ENCODE measurements around the gene GBE1.
"Not testable (repeated sequence)": the region's sequence is repeated elsewhere in the genome, so short reads cannot be mapped to it uniquely, and the experiment has no call there.

The GBE1 gene

DNA sequence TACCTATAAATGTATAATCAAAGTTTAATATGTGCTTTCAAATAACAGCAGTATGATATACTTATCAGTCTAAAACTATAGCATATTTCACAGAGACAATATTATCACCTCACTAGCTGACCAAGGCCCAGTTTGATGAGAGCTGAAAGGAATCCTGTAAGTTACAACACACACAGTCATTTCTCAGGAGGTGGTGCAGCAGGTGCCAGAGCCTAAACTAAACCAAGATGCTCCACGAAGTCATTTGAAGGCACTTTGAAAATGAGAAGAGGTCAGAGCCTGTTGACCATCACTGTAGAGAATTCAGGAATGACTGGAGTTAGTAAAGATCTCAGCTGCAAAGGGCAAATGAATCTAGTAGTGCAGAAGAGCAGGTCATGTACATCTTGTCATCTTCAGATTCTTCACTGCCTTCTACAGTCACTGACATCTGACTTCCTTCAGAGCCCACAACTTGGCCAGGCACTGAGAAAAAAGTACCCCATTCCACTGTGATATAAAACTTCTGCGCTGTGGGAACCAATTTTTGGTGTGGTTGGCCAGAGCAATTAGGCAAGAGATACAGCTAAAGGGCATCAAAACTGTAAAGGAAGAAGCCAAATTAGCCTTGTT, 7.9 kb downstream of the GBE1 start:
- DNase-seq (ENCODE audit: low read depth) = no peak

DNA sequence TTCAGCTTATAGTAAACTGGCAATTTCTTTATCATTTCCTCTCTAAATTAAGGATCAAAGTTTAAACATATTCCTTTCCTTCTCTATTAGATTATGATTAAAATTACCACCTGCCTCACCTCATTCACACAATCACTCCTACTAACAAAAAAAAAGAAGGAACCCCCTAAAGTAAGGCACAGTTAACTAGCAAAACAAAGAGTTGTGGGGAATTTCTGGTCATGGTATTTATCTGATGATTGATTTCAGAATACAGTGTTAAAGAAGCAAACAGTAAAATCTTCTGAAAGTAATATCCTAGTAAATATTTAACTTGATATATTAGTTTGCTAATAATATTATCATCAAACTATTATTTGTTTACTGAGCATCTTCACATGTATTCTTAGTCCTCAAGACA, 8.8 kb downstream of the GBE1 start:
- no peak for DNase-seq (ENCODE audit: low read depth)

DNA sequence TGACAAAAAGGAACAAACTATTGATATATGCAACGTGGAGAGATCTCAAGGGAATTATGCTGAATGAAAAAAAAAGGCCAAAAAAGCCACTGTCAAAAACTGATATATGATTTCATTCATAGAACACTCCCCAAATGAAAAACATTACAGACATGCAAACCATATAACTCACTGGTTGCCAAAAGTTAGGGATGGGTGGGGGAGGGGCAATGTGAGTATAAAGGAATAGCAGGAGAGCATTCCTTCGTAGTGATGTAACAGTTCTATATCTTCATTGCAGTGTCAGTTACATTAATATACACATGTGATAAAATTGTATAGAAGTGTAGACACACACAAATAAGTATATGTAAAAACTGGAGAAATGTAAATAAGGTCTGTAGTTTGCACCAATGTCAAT, 12.2 kb downstream of the GBE1 start:
- no peak for DNase-seq (ENCODE audit: low read depth)

GRCh38 chr3:81747280-81747679, 14.2 kb downstream of the GBE1 start:
- not testable (repeated sequence) for DNase-seq (ENCODE audit: low read depth)

GRCh38 chr3:81744366-81744765, 17.1 kb downstream of the GBE1 start:
- DNase-seq (ENCODE audit: low read depth) = no peak

GRCh38 chr3:81743096-81744025, 18.1 kb downstream of the GBE1 start:
- no peak for DNase-seq (ENCODE audit: low read depth)

- no peak for DNase-seq (ENCODE audit: low read depth)
Measured at GRCh38 chr3:81742581-81742980, 18.9 kb downstream of the GBE1 start.

- DNase-seq (ENCODE audit: low read depth) = no peak
Measured at GRCh38 chr3:81741216-81741615, 20.2 kb downstream of the GBE1 start.

- no peak for DNase-seq (ENCODE audit: low read depth)
Measured at GRCh38 chr3:81740731-81741130, 20.7 kb downstream of the GBE1 start.

- DNase-seq (ENCODE audit: low read depth) = no peak
Measured at GRCh38 chr3:81735334-81735733, 26.1 kb downstream of the GBE1 start.

GRCh38 chr3:81734742-81735141, 26.7 kb downstream of the GBE1 start:
- DNase-seq (ENCODE audit: low read depth) = no peak

GRCh38 chr3:81732642-81733041, 28.8 kb downstream of the GBE1 start:
- DNase-seq (ENCODE audit: low read depth) = no peak

DNA sequence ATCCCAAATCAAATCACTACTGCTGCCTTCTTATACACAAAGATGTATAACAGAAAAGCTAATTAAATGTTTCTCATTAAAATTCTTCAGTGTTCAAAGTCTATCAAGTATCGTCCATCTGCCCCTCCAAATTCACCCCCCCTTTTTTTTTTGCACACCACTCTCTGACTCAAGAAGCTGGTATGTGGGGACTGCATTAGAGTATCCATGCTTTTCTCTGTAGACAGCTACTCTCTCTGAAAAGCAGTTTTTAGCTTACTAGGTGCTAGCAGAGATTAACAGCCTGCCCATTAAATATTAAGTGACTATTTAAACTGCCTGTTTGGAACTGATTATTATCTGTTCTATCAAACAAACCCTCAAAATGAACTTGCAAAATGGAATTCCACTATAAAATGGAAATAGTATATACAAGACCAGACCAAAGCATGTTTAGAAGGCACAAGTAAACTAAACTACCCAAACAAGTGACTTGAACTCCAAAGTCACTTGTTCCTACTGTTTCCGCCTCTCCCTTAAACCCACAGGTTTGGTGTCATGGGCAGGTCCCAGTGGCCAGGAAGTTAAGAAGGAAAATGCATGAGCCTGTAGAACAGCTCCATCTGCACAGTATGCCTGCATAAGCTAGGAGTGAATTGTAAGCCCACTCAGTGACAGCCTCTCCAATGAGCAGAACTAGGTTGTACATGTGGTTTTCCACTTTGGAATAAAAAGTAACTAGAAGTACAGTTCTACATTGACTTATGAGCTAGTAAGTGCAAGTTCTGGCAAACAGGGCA, 32.5 kb downstream of the GBE1 start:
- DNase-seq (ENCODE audit: low read depth) = no peak

GRCh38 chr3:81726735-81727134, 34.7 kb downstream of the GBE1 start:
- no peak for DNase-seq (ENCODE audit: low read depth)

DNA sequence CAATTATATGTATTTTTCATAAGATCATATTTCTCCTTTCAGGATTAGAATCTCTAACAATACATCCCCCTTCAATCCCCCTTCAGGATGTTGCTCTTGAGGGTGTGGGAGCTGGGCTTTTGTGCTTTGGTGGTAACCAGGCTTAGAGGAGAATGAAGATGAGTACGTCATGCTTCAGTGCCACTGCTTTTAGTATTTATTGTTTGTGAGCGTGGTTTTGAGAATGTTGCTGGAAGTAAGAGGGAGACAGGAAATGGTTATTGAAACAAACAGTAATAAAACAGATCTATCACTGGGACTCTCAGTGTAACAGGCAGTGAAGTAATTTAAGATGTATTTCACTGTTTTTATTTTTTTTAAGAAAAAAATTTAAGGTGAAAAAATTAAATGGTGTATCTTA, 35.3 kb downstream of the GBE1 start:
- no peak for DNase-seq (ENCODE audit: low read depth)

- no peak for DNase-seq (ENCODE audit: low read depth)
Measured at GRCh38 chr3:81723732-81724313, 37.6 kb downstream of the GBE1 start.

GRCh38 chr3:81718311-81718710, 43.1 kb downstream of the GBE1 start:
- no peak for DNase-seq (ENCODE audit: low read depth)

DNA sequence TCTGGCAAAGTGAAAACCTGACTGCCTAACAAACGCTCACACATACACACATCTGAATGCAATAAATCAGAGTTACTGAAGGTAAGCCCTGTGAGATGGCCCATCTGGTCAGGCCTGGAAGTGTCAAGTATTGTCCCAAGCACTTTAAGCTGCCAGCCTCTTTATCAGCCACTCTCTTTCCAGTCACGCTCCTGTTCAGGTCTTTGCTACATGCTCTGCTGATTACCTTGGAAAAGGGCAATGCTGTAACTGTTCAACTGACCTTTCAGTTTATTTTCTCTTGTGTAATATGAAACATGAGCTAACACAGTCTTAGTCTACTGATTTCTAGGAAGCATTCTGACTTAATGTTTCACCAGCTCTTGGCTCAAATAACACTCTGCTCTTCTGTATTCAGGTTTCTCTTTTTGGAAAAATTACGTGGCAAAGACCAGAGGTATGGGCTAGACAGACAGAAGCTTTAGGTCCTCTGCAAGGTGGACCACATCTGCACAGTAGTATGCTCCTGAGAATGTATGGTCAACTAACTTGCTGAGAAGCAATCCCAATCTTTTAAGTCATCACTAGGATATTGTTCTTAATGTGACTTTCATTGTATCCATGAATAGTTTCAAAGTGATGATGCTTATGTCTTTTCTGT, 44.5 kb downstream of the GBE1 start:
- no peak for DNase-seq (ENCODE audit: low read depth)

- no peak for DNase-seq (ENCODE audit: low read depth)
Measured at GRCh38 chr3:81713031-81713430, 48.4 kb downstream of the GBE1 start.

- DNase-seq (ENCODE audit: low read depth) = no peak
Measured at GRCh38 chr3:81709606-81710005, 51.8 kb downstream of the GBE1 start.

DNA sequence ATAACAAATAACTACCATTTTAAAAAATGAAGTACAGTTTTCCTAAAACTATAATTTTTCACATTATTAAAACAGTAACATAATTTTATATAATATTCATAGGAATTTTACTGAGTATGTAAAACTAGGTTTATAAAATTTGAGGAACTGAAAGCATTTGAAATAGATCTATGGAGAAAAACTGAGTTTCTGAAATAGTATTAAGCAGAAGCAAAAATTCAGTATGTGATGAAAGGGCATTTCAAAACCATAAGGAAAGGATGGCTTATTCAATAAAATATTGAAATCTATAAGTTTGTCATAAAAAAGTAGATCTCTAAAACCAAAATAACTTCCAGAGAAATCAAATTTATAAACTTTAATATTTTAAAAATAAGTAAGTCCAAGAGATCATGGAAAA, 53.4 kb downstream of the GBE1 start:
- DNase-seq (ENCODE audit: low read depth) = no peak

DNA sequence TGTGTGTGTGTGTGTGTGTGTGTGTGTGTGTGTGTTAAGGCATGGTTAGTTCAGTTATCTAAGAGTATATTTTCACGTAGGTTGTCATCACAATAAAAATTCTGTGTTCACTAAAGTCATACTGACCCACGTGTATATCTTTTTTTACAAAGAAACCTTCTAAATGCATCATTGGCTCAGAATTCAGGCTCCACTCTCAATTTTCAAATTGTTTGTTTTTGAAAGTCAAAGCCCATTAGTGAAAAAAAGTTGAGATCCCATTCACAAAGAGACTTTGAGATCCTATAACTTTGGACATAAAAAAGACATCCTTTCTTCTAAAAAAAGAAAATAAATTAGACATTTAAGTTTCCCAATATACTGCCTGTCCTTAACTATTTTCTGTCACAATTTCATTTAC, 59.3 kb downstream of the GBE1 start:
- no peak for DNase-seq (ENCODE audit: low read depth)

All from CMK (cell line).